GM12892 (cell line): ENCODE results near the gene SORCS1.

ENCODE experiments used
- POLR2A ChIP-seq: IDR thresholded peaks from 2 replicates; pipeline ENCODE4 v1.6.1; 2011; ENCODE audit warnings: low read depth, low read length, control low read depth
- POLR2AphosphoS5 ChIP-seq: IDR thresholded peaks from 2 replicates; pipeline ENCODE4 v1.6.1; 2011; ENCODE audit warnings: low read depth, low read length, control low read depth

GRCh38 chr10:106713846-106714245, 450.7 kb downstream of the SORCS1 start:
- TF ChIP-seq POLR2A, result no peak
- TF ChIP-seq POLR2AphosphoS5, result no peak
